GM21390 (cell line): ENCODE measurements around the gene PKD1.
"Not testable (repeated sequence)": the region's sequence is repeated elsewhere in the genome, so short reads cannot be mapped to it uniquely, and the experiment has no call there.

ENCODE experiments used
- ATAC-seq: cut with Tn5 transposase; IDR thresholded peaks from one replicate; pipeline ENCODE4 v1.9.1; 2021; ENCODE audit not compliant: unreplicated experiment

PKD1 gene

GRCh38 chr16:2126161-2126743, 9.4 kb downstream of the PKD1 start:
- ATAC-seq = not testable (repeated sequence)

- not testable (repeated sequence) for ATAC-seq
These were observed 10.1 kb downstream of the PKD1 start for GRCh38 chr16:2125609-2126008.

- ATAC-seq = not testable (repeated sequence)
These were observed 10.8 kb downstream of the PKD1 start for GRCh38 chr16:2124694-2125444.

GRCh38 chr16:2124377-2124693, 11.4 kb downstream of the PKD1 start:
- ATAC-seq = not testable (repeated sequence)

GRCh38 chr16:2123706-2124376, 11.9 kb downstream of the PKD1 start:
- not testable (repeated sequence) for ATAC-seq

GRCh38 chr16:2122934-2123683, 12.6 kb downstream of the PKD1 start:
- not testable (repeated sequence) for ATAC-seq

GRCh38 chr16:2122429-2122828, 13.3 kb downstream of the PKD1 start:
- no peak for ATAC-seq

GRCh38 chr16:2121853-2122252, 13.8 kb downstream of the PKD1 start:
- ATAC-seq = no peak

GRCh38 chr16:2121325-2121724, 14.4 kb downstream of the PKD1 start:
- ATAC-seq = not testable (repeated sequence)

GRCh38 chr16:2117960-2118722, 17.6 kb downstream of the PKD1 start:
- ATAC-seq = not testable (repeated sequence)

- ATAC-seq = not testable (repeated sequence)
These were observed 18.4 kb downstream of the PKD1 start for GRCh38 chr16:2117341-2117740.

GRCh38 chr16:2116428-2116827, 19.3 kb downstream of the PKD1 start:
- ATAC-seq = not testable (repeated sequence)

GRCh38 chr16:2115591-2115973, 20.1 kb downstream of the PKD1 start:
- no peak for ATAC-seq

- not testable (repeated sequence) for ATAC-seq
These were observed 20.7 kb downstream of the PKD1 start for GRCh38 chr16:2114885-2115590.

GRCh38 chr16:2114225-2114624, 21.5 kb downstream of the PKD1 start:
- ATAC-seq = not testable (repeated sequence)

- not testable (repeated sequence) for ATAC-seq
These were observed 23.1 kb downstream of the PKD1 start for GRCh38 chr16:2112539-2113106.

GRCh38 chr16:2111412-2112335, 24.0 kb downstream of the PKD1 start:
- ATAC-seq = not testable (repeated sequence)

GRCh38 chr16:2111009-2111353, 24.7 kb downstream of the PKD1 start:
- not testable (repeated sequence) for ATAC-seq
